K562 (cell line): ENCODE measurements around the gene NLRP9. TPM values are rescaled to one million over a fixed set of nuclear protein-coding genes. Genes with fewer than 3 reads are reported as not detected.

Experiments used
- ARID2 ChIP-seq: fragments of 450-650 bp; IDR thresholded peaks from 2 replicates; pipeline ENCODE4 v1.6.1; 2017; ENCODE audit warnings: antibody characterized with exemption, mild to moderate bottlenecking
- BCOR ChIP-seq: fragments of 450-650 bp; IDR thresholded peaks from 2 replicates; pipeline ENCODE4 v1.6.1; 2016
- CAMTA2 ChIP-seq: fragments of 250-450 bp; sonication (Bioruptor Pico); conservative IDR thresholded peaks from 2 replicates; pipeline ENCODE4 v1.5.1; 2022
- COPS2 ChIP-seq: fragments of 450-650 bp; conservative IDR thresholded peaks from 2 replicates; pipeline ENCODE4 v1.6.1; 2016; ENCODE audit warnings: mild to moderate bottlenecking, moderate library complexity
- EHMT2 ChIP-seq: fragments of 450-650 bp; IDR thresholded peaks from 2 replicates; pipeline ENCODE4 v1.6.1; 2018; ENCODE audit warnings: antibody characterized with exemption
- FOXP1 ChIP-seq: sonication (generic); formaldehyde crosslinking; IDR thresholded peaks from 2 replicates; pipeline ENCODE4 v1.8.0; 2022; ENCODE audit warnings: mild to moderate bottlenecking, missing genetic modification reagents
- GABPB2 ChIP-seq: fragments of 250-450 bp; sonication (Bioruptor Pico); conservative IDR thresholded peaks from 2 replicates; pipeline ENCODE4 v1.5.1; 2021; ENCODE audit warnings: mild to moderate bottlenecking
- GMEB1 ChIP-seq: fragments of 250-450 bp; sonication (Bioruptor Pico); IDR thresholded peaks from 2 replicates; pipeline ENCODE4 v1.4.0; 2020; ENCODE audit warnings: mild to moderate bottlenecking
- HDAC1 ChIP-seq, 2 experiments: fragments of 450-650 bp; IDR thresholded peaks; 2 replicates each; pipeline ENCODE4 v1.6.1; 2016 to 2017; ENCODE audit warnings: inconsistent platforms in 1 of 2, mild to moderate bottlenecking in 1 of 2, moderate library complexity in 1 of 2
- ILF3 ChIP-seq: fragments of 450-650 bp; IDR thresholded peaks from 2 replicates; pipeline ENCODE4 v1.6.1; 2018; ENCODE audit warnings: antibody characterized with exemption, mild to moderate bottlenecking, moderate library complexity, borderline replicate concordance
- RAD21 ChIP-seq, 2 experiments: fragments of 250-450 bp in 1 of 2; fragments of 450-650 bp in 1 of 2; sonication (Bioruptor Pico) in 1 of 2; formaldehyde crosslinking in 1 of 2; IDR thresholded peaks in 1 of 2; conservative IDR thresholded peaks in 1 of 2; 2 replicates each; pipeline versions ENCODE4 v1.4.0 to v1.8.0; 2020 to 2022; ENCODE audit warnings: mild to moderate bottlenecking in 2 of 2, moderate library complexity in 1 of 2
- RBM25 ChIP-seq: fragments of 200-400 bp; formaldehyde crosslinking; IDR thresholded peaks from 2 replicates; pipeline ENCODE4 v1.6.1; 2018; ENCODE audit warnings: low read length, low read depth, moderate library complexity; ENCODE audit not compliant: severe bottlenecking
- SIX5 ChIP-seq, 2 experiments: IDR thresholded peaks; 2 replicates each; pipeline ENCODE4 v1.6.1; 2011; ENCODE audit warnings: low read length in 2 of 2, borderline replicate concordance in 1 of 2, low read depth in 1 of 2, mild to moderate bottlenecking in 1 of 2, moderate library complexity in 1 of 2; ENCODE audit not compliant: insufficient read depth in 1 of 2
- SMAD3 ChIP-seq: fragments of 450-650 bp; formaldehyde crosslinking; conservative IDR thresholded peaks from 2 replicates; pipeline ENCODE4 v1.4.0; 2020; ENCODE audit warnings: mild to moderate bottlenecking
- TAF15 ChIP-seq: fragments of 200-400 bp; formaldehyde crosslinking; IDR thresholded peaks from 2 replicates; pipeline ENCODE4 v1.6.1; 2017; ENCODE audit warnings: mild to moderate bottlenecking, low read depth, low read length, moderate library complexity
- TAF9B ChIP-seq: fragments of 450-650 bp; IDR thresholded peaks from 2 replicates; pipeline ENCODE4 v1.6.1; 2018; ENCODE audit warnings: mild to moderate bottlenecking; ENCODE audit not compliant: partially characterized antibody
- TCF3 ChIP-seq: sonication (generic); formaldehyde crosslinking; IDR thresholded peaks from 2 replicates; pipeline ENCODE4 v1.4.0; 2020; ENCODE audit warnings: mild to moderate bottlenecking, missing genetic modification reagents
- polyA plus RNA-seq, 8 experiments: library from polyadenylated mRNA; depleted of rRNA in 4 of 8; stranded (reverse) in 5 of 8; unstranded in 3 of 8; fragments of >200 nt; fragmentation: Nextera tagmentation in 2 of 8; fragmentation: Illumina TruSeq in 1 of 8; extraction: Ambion mirVana in 2 of 8; extraction: Trizol in 1 of 8; gene quantifications; 2 replicates each; pipeline versions ENCODE4 v1.2.1 to v1.2.3, GENCODE V29; 2011 to 2014; ENCODE audit warnings: inconsistent platforms in 1 of 8, missing spikeins in 1 of 8
- total RNA-seq, 7 experiments: library from RNA; depleted of rRNA in 6 of 7; stranded (reverse); fragments of >200 nt in 6 of 7; fragmentation: Illumina TruSeq in 2 of 7; extraction: Trizol in 2 of 7; gene quantifications; 2 replicates each; pipeline versions ENCODE4 v1.2.1 to v1.2.3, GENCODE V29; 2011 to 2021; ENCODE audit warnings: low replicate concordance in 1 of 7
- TF ChIP-seq, protein P1 (sequence below): fragments of 250-450 bp; sonication (Bioruptor Pico); IDR thresholded peaks from 2 replicates; pipeline ENCODE4 v1.8.0; 2021; ENCODE audit warnings: moderate library complexity, mild to moderate bottlenecking, inconsistent platforms
- TF ChIP-seq, protein P2 (sequence below): fragments of 250-450 bp; sonication (Bioruptor Pico); IDR thresholded peaks from 2 replicates; pipeline ENCODE4 v1.8.0; 2021; ENCODE audit warnings: moderate library complexity, mild to moderate bottlenecking, inconsistent platforms

NLRP9 gene
- total and polyA plus RNA-seq, 9 of the 15 experiments (the other 6 are each of a cell fraction or from before 2014, with no cell fraction given) = not detected

DNA sequence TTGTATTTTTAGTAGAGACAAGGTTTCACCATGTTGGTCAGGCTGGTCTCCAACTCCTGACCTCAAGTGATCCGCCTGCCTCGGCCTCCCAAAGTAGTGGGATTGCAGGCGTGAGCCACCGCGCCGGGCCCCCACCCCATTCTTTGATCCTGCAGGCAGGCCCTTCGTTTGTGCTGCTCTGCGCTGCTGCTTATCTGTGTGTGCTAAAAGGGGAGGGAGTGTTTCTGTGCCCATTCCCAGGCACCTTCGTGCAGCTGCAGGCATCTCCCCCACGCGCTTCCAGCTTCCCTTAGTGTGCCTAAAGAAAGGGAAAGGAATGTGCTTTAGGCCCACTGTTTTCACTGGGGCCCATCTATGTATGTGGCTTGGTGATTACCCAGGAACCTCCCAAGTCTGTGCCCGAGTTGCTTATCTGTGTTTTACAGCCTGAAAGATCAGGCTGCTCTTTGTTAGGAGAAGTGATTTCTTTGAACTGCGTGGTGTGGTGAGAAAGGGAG, 36.0 kb downstream of the NLRP9 start (continued):
- TF ChIP-seq GMEB1 (CRISPR knock-in tag) (no peak), BCOR (peak; percentile 92), RBM25 (no peak), CAMTA2 (CRISPR knock-in tag) (no peak), EHMT2 (no peak), GABPB2 (CRISPR knock-in tag) (no peak), TAF15 (no peak), COPS2 (no peak), SMAD3 (no peak), FOXP1 (CRISPR knock-in tag) (no peak), SIX5 (IDR thresholded peaks at IDR 0.05; ENCODE audit: borderline replicate concordance in 1 of 2, insufficient read depth in 1 of 2, low read depth in 1 of 2, low read length in 2 of 2) (no peak), ARID2 (no peak), TAF9B (no peak), HDAC1 (IDR thresholded peaks at IDR 0.05) (peak; percentile 88 to 99), RAD21 (CRISPR knock-in tag; conservative IDR thresholded peaks at IDR 0.05 in 1 of 2, IDR thresholded peaks at IDR 0.05 in 1 of 2) (no peak), ILF3 (no peak), TCF3 (CRISPR knock-in tag) (peak; percentile 95)
- TF ChIP-seq, protein P1, sequence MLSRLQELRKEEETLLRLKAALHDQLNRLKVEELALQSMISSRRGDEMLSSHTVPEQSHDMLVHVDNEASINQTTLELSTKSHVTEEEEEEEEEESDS (CRISPR knock-in tag) = no peak
- TF ChIP-seq, protein P2, sequence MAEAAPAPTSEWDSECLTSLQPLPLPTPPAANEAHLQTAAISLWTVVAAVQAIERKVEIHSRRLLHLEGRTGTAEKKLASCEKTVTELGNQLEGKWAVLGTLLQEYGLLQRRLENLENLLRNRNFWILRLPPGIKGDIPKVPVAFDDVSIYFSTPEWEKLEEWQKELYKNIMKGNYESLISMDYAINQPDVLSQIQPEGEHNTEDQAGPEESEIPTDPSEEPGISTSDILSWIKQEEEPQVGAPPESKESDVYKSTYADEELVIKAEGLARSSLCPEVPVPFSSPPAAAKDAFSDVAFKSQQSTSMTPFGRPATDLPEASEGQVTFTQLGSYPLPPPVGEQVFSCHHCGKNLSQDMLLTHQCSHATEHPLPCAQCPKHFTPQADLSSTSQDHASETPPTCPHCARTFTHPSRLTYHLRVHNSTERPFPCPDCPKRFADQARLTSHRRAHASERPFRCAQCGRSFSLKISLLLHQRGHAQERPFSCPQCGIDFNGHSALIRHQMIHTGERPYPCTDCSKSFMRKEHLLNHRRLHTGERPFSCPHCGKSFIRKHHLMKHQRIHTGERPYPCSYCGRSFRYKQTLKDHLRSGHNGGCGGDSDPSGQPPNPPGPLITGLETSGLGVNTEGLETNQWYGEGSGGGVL (CRISPR knock-in tag) = no peak
